NB4 (cell line): ENCODE measurements around the gene FABP6.

ENCODE experiments used
- DNase-seq: peaks from one replicate; pipeline ENCODE4 v3.0.0; 2010; ENCODE audit warnings: low read depth
- H3K4me3 ChIP-seq: one replicate; pipeline ENCODE4 v1.5.1; 2011; ENCODE audit warnings: mild to moderate bottlenecking, low read depth, low read length, moderate library complexity
- CTCF ChIP-seq: IDR thresholded peaks from one replicate; pipeline ENCODE4 v1.5.1; 2012; ENCODE audit warnings: low read depth, low read length
- MAX ChIP-seq: IDR thresholded peaks from 2 replicates; pipeline ENCODE4 v1.6.1; 2011; ENCODE audit warnings: low read depth, low read length
- MYC ChIP-seq: IDR thresholded peaks from 2 replicates; pipeline ENCODE4 v1.6.1; 2011; ENCODE audit warnings: low read depth, low read length
- POLR2A ChIP-seq: IDR thresholded peaks from 2 replicates; pipeline ENCODE4 v1.6.1; 2011; ENCODE audit warnings: mild to moderate bottlenecking; ENCODE audit not compliant: insufficient read length; ENCODE audit errors: extremely low read depth

Gene FABP6

GRCh38 chr5:160272889-160273288 lies 43.6 kb downstream of the FABP6 start:
- no peak for DNase-seq
- TF ChIP-seq CTCF = no peak
- no peak overlapping the region for H3K4me3 ChIP-seq

DNA sequence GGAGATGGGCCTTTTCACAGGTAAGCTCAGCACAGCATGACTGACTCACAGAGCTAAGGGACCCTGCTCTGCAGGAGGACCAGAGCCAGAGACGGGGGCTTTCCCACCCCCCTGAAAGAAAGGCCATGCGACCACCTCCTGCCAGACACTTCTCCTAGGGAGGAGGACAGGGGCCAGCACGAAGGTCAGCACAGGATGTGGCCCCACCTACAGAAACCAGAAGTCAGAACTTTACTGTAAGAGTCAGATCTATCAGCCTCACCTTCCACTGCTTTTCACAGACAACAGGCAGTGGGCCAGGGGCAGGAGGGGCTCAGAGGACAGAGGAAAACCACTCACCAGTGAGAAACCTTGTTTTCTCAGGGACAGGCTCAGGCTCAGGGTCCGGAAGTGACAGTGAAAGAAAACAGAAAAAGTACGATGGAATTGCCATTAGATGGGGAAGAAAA lies 45.2 kb downstream of the FABP6 start:
- no peak for DNase-seq
- TF ChIP-seq MAX (no peak), POLR2A (no peak), MYC (no peak), CTCF (no peak)
- H3K4me3 ChIP-seq = no peak overlapping the region

- TF ChIP-seq CTCF (no peak), POLR2A (no peak), MYC (no peak), MAX (no peak)
- no peak for DNase-seq
- H3K4me3 ChIP-seq = no peak overlapping the region
Measured at GRCh38 chr5:160278343-160278742, 49.0 kb downstream of the FABP6 start.

GRCh38 chr5:160280384-160281095 lies 51.2 kb downstream of the FABP6 start:
- DNase-seq = no peak
- no peak for TF ChIP-seq CTCF
- TF ChIP-seq MYC = no peak
- no peak for TF ChIP-seq MAX
- TF ChIP-seq POLR2A = no peak
- no peak overlapping the region for H3K4me3 ChIP-seq

GRCh38 chr5:160281275-160281674 lies 52.0 kb downstream of the FABP6 start:
- no peak for TF ChIP-seq CTCF
- TF ChIP-seq MYC = no peak
- TF ChIP-seq POLR2A = no peak
- TF ChIP-seq MAX = no peak
- no peak for DNase-seq
- no peak overlapping the region for H3K4me3 ChIP-seq

DNA sequence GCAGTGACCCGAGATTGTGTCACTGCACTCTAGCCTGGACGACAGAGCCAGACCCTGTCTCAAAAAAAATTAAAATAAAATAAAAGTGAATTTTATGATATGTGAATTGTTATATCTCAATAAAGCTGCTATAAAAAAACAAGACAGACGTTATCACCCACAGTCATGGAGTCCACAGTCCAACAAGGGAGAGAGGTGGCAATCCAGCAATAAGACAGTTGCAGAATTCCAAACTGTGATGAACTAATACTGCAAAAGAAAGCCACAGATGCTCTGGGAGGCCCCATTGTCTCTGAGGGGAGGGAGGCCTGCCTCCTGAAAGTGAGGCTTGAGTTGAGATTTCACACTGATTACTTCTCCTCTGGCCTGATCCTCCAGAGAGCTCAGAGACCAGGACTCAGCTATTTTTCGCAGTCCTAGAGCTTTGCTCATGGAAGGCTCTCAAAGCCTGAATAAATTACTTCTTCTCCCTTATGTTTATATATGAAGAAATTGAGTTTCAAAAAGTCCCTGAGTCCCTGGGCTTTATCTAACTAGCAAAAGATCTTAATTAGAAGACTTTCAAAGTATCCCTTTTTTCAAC lies 55.1 kb downstream of the FABP6 start:
- TF ChIP-seq MAX = no peak
- no peak for TF ChIP-seq POLR2A
- TF ChIP-seq MYC = no peak
- no peak for TF ChIP-seq CTCF
- no peak for DNase-seq
- no peak overlapping the region for H3K4me3 ChIP-seq
